Hepatocyte (in vitro differentiated cells): Measurements from ENCODE around the gene CRYM. TPM values are rescaled to one million over a fixed set of nuclear protein-coding genes. Genes with fewer than 3 reads are reported as not detected.
A peak's percentile ranks its signal among the peaks of the same experiment; 100 is the strongest.
"Not testable (repeated sequence)": the region's sequence is repeated elsewhere in the genome, so short reads cannot be mapped to it uniquely, and the experiment has no call there.

ENCODE experiments used
- DNase-seq: peaks from one replicate; pipeline ENCODE4 v3.0.0-alpha.2; 2016; ENCODE audit warnings: low spot score
- H2AFZ ChIP-seq: fragments of 200-600 bp; sonication (generic); 2 replicates; pipeline ENCODE4 v1.6.0; 2016; ENCODE audit warnings: antibody characterized with exemption, mild to moderate bottlenecking
- H3K27ac ChIP-seq: fragments of 200-600 bp; sonication (generic); 2 replicates; pipeline ENCODE4 v1.5.1; 2016; ENCODE audit warnings: mild to moderate bottlenecking
- H3K27me3 ChIP-seq: fragments of 200-600 bp; sonication (generic); 2 replicates; pipeline ENCODE4 v1.6.1; 2016
- H3K36me3 ChIP-seq: fragments of 200-600 bp; sonication (generic); replicated peaks from 2 replicates; pipeline ENCODE4 v1.5.1; 2016; ENCODE audit warnings: low read depth; ENCODE audit not compliant: insufficient read depth
- H3K4me1 ChIP-seq: fragments of 200-600 bp; sonication (generic); 2 replicates; pipeline ENCODE4 v1.5.1; 2016; ENCODE audit warnings: mild to moderate bottlenecking, moderate library complexity; ENCODE audit not compliant: insufficient read depth
- H3K4me2 ChIP-seq: fragments of 200-600 bp; sonication (generic); 2 replicates; pipeline ENCODE4 v1.6.0; 2016
- H3K4me3 ChIP-seq: fragments of 200-600 bp; sonication (generic); 2 replicates; pipeline ENCODE4 v1.5.1; 2016; ENCODE audit warnings: mild to moderate bottlenecking
- H3K79me2 ChIP-seq: fragments of 200-600 bp; sonication (generic); 2 replicates; pipeline ENCODE4 v1.6.0; 2017; ENCODE audit warnings: mild to moderate bottlenecking
- H3K9me2 ChIP-seq: fragments of 200-600 bp; sonication (generic); replicated peaks from 2 replicates; pipeline ENCODE4 v1.6.0; 2017; ENCODE audit warnings: mild to moderate bottlenecking; ENCODE audit not compliant: insufficient read depth
- H3K9me3 ChIP-seq: fragments of 200-600 bp; sonication (generic); 2 replicates; pipeline ENCODE4 v1.5.1; 2016; ENCODE audit warnings: low read depth, mild to moderate bottlenecking
- H4K20me1 ChIP-seq: fragments of 200-600 bp; sonication (generic); 2 replicates; pipeline ENCODE4 v1.6.0; 2016; ENCODE audit warnings: mild to moderate bottlenecking; ENCODE audit not compliant: insufficient read depth, poor library complexity, severe bottlenecking
- CTCF ChIP-seq: fragments of 200-600 bp; sonication (generic); IDR thresholded peaks from 2 replicates; pipeline ENCODE4 v1.5.1; 2016; ENCODE audit warnings: antibody characterized with exemption, mild to moderate bottlenecking; ENCODE audit not compliant: poor library complexity
- EZH2 ChIP-seq: fragments of 200-600 bp; sonication (generic); IDR thresholded peaks from 2 replicates; pipeline ENCODE4 v1.6.1; 2016; ENCODE audit warnings: antibody characterized with exemption, mild to moderate bottlenecking, borderline replicate concordance
- EZH2phosphoT487 ChIP-seq: fragments of 200-600 bp; sonication (generic); IDR thresholded peaks from one replicate; pipeline ENCODE4 v1.6.1; 2018; ENCODE audit warnings: antibody characterized with exemption, mild to moderate bottlenecking, low read depth, moderate library complexity; ENCODE audit not compliant: unreplicated experiment, severe bottlenecking
- WGBS: methylation state at CpG from one replicate; pipeline ENCODE4 v1.1.6; 2016; ENCODE audit warnings: low lambda C conversion rate; ENCODE audit errors: missing lambda C conversion rate; 5-methylcytosine and 5-hydroxymethylcytosine counted together
- polyA plus RNA-seq: library from polyadenylated mRNA; unstranded; fragments of >200 nt; fragmentation: Nextera tagmentation; extraction: Ambion mirVana; gene quantifications from 2 replicates; pipeline ENCODE4 v1.2.1, GENCODE V29; 2016
- total RNA-seq: library from RNA; depleted of rRNA; stranded (reverse); fragments of >200 nt; gene quantifications from 2 replicates; pipeline ENCODE4 v1.2.3, GENCODE V29; 2014

The CRYM gene
- 4.9 and 5.7 TPM in 2 replicates for total RNA-seq
- 6.1 and 6.3 TPM in 2 replicates for polyA plus RNA-seq

GRCh38 chr16:21277927-21278706 is at the start of gene CRYM:
Gene CRYM, minus strand, starts transcription at chr16:21278290. Its CDS starts 39 bp downstream, at chr16:21278251.
- Histone ChIP-seq H3K4me1 (no peaks in the 10 kb centered on the region), H2AFZ (peak within 1 kb of the TSS; percentile 92), H3K36me3 (no peaks in the 10 kb centered on the region), H3K27ac (no peak within 1 kb of the TSS), H3K4me2 (peak within 1 kb of the TSS; percentile 99), H3K9me2 (no peaks in the 10 kb centered on the region), H3K79me2 (no peaks in the 10 kb centered on the region), H3K4me3 (peak within 1 kb of the TSS; percentile 94), H3K9me3 (no peaks in the 10 kb centered on the region), H4K20me1 (no peaks in the 10 kb centered on the region), H3K27me3 (peaks cover 14% of the 10 kb centered on the region)
- 4% methylated on average over 27 of the region's 46 CpGs for WGBS
- DNase-seq, result peak; percentile 85
- TF ChIP-seq CTCF (peak; percentile 76), EZH2phosphoT487 (no peak), EZH2 (no peak)

- Histone ChIP-seq H2AFZ (no peak overlapping the region), H3K27ac (no peak overlapping the region), H3K9me3 (no peaks in the 10 kb centered on the region), H3K4me2 (no peak overlapping the region), H3K79me2 (no peaks in the 10 kb centered on the region), H3K9me2 (no peaks in the 10 kb centered on the region), H3K4me1 (no peaks in the 10 kb centered on the region), H3K4me3 (no peak overlapping the region), H4K20me1 (no peaks in the 10 kb centered on the region), H3K27me3 (no peaks in the 10 kb centered on the region), H3K36me3 (no peaks in the 10 kb centered on the region)
- WGBS, result 95% methylated on average over 3 of the region's 3 CpGs
- no peak for DNase-seq
- no peak for TF ChIP-seq EZH2
Measured at GRCh38 chr16:21327046-21327445, 49.0 kb upstream of the CRYM start.

GRCh38 chr16:21326459-21326858 is 48.4 kb upstream of the CRYM start:
- no peaks in the 10 kb centered on the region for H3K9me3 ChIP-seq
- WGBS, result 83% methylated on average over 2 of the region's 2 CpGs
- no peak overlapping the region for H3K4me3 ChIP-seq
- H2AFZ ChIP-seq, result no peak overlapping the region
- no peaks in the 10 kb centered on the region for H3K27me3 ChIP-seq
- H3K27ac ChIP-seq, result no peak overlapping the region
- H3K79me2 ChIP-seq, result no peaks in the 10 kb centered on the region
- H3K4me2 ChIP-seq, result no peak overlapping the region
- H4K20me1 ChIP-seq, result no peaks in the 10 kb centered on the region
- DNase-seq, result no peak
- H3K4me1 ChIP-seq, result no peaks in the 10 kb centered on the region
- no peaks in the 10 kb centered on the region for H3K36me3 ChIP-seq
- no peaks in the 10 kb centered on the region for H3K9me2 ChIP-seq
- TF ChIP-seq EZH2phosphoT487 (no peak), CTCF (no peak), EZH2 (no peak)

- no peak for TF ChIP-seq EZH2phosphoT487
- TF ChIP-seq EZH2, result no peak
- no peak for TF ChIP-seq CTCF
- no peaks in the 10 kb centered on the region for H3K36me3 ChIP-seq
- no peaks in the 10 kb centered on the region for H4K20me1 ChIP-seq
- no peak overlapping the region for H2AFZ ChIP-seq
- no peaks in the 10 kb centered on the region for H3K79me2 ChIP-seq
- no peak overlapping the region for H3K4me3 ChIP-seq
- 84% methylated on average over 4 of the region's 4 CpGs for WGBS
- H3K9me2 ChIP-seq, result no peaks in the 10 kb centered on the region
- H3K9me3 ChIP-seq, result no peaks in the 10 kb centered on the region
- H3K27ac ChIP-seq, result no peak overlapping the region
- no peak overlapping the region for H3K4me2 ChIP-seq
- DNase-seq, result no peak
- H3K27me3 ChIP-seq, result no peaks in the 10 kb centered on the region
- no peaks in the 10 kb centered on the region for H3K4me1 ChIP-seq
Measured at GRCh38 chr16:21324267-21324666, 46.2 kb upstream of the CRYM start.

GRCh38 chr16:21322251-21322650 is 44.2 kb upstream of the CRYM start:
- not testable (repeated sequence) for H3K36me3 ChIP-seq, H3K4me3 ChIP-seq, H2AFZ ChIP-seq, H3K9me3 ChIP-seq, H3K4me1 ChIP-seq, DNase-seq, H3K27me3 ChIP-seq, H3K79me2 ChIP-seq, H3K27ac ChIP-seq, H3K4me2 ChIP-seq, H3K9me2 ChIP-seq, H4K20me1 ChIP-seq
- 95% methylated on average over 2 of the region's 2 CpGs for WGBS
